UCSD-AML1 (cell line): ENCODE measurements around the gene LARGE1.

Experiments
- DNase-seq: peaks from one replicate; lab custom pipeline; 2025; ENCODE audit not compliant: unreplicated experiment; lab: John Stamatoyannopoulos, UW

LARGE1 gene

GRCh38 chr22:33828302-33828701 is 92.0 kb downstream of the LARGE1 start:
- DNase-seq = no peak

- DNase-seq = no peak
Observed at GRCh38 chr22:33825761-33826160, 94.5 kb downstream of the LARGE1 start.

- DNase-seq = no peak
Observed at GRCh38 chr22:33823552-33823951, 96.7 kb downstream of the LARGE1 start.

- DNase-seq = no peak
Observed at GRCh38 chr22:33821290-33821689, 99.0 kb downstream of the LARGE1 start.

- DNase-seq = no peak
Observed at GRCh38 chr22:33819743-33820142, 100.5 kb downstream of the LARGE1 start.

- DNase-seq = no peak
Observed at GRCh38 chr22:33817512-33818127, 102.7 kb downstream of the LARGE1 start.

- no peak for DNase-seq
Observed at GRCh38 chr22:33812360-33812977, 107.8 kb downstream of the LARGE1 start.

GRCh38 chr22:33811686-33812085 is 108.6 kb downstream of the LARGE1 start:
- no peak for DNase-seq

GRCh38 chr22:33811208-33811607 is 109.1 kb downstream of the LARGE1 start:
- DNase-seq = no peak

GRCh38 chr22:33807470-33807869 is 112.8 kb downstream of the LARGE1 start:
- no peak for DNase-seq

- DNase-seq = no peak
Observed at GRCh38 chr22:33806191-33806590, 114.1 kb downstream of the LARGE1 start.

- DNase-seq = no peak
Observed at GRCh38 chr22:33803371-33804282, 116.6 kb downstream of the LARGE1 start.

GRCh38 chr22:33798401-33798800 is 121.9 kb downstream of the LARGE1 start:
- no peak for DNase-seq

GRCh38 chr22:33796494-33796893 is 123.8 kb downstream of the LARGE1 start:
- no peak for DNase-seq

- DNase-seq = no peak
Observed at GRCh38 chr22:33793475-33793874, 126.8 kb downstream of the LARGE1 start.

- DNase-seq = no peak
Observed at GRCh38 chr22:33792832-33793231, 127.4 kb downstream of the LARGE1 start.

- no peak for DNase-seq
Observed at GRCh38 chr22:33789690-33790253, 130.5 kb downstream of the LARGE1 start.

- DNase-seq = no peak
Observed at GRCh38 chr22:33788927-33789326, 131.3 kb downstream of the LARGE1 start.

- DNase-seq = no peak
Observed at GRCh38 chr22:33787645-33788456, 132.4 kb downstream of the LARGE1 start.

- no peak for DNase-seq
Observed at GRCh38 chr22:33786149-33786548, 134.1 kb downstream of the LARGE1 start.
